GM23338 (cell line): ENCODE data around the gene CEP72. TPM values are rescaled to one million over a fixed set of nuclear protein-coding genes. Genes with fewer than 3 reads are reported as not detected.

Experiments
- ATAC-seq: fragments of 200-7000 bp; cut with Tn5 transposase; 3 replicates; pipeline ENCODE4 v1.9.1; 2020
- DNase-seq: peaks from one replicate; pipeline ENCODE4 v3.0.0-alpha.2; 2015; ENCODE audit warnings: low spot score
- H2AFZ ChIP-seq: fragments of 200-600 bp; sonication (generic); 2 replicates; pipeline ENCODE4 v1.8.0; 2016; ENCODE audit warnings: antibody characterized with exemption, mild to moderate bottlenecking, moderate library complexity
- H3F3A ChIP-seq: fragments of 200-600 bp; sonication (generic); replicated peaks from 2 replicates; pipeline ENCODE4 v1.8.0; 2017; ENCODE audit warnings: antibody characterized with exemption, mixed run types, low read depth
- H3K27ac ChIP-seq: fragments of 200-600 bp; sonication (generic); 2 replicates; pipeline ENCODE4 v1.6.1; 2016; ENCODE audit warnings: low read depth
- H3K27me3 ChIP-seq: fragments of 200-600 bp; sonication (generic); 2 replicates; pipeline ENCODE4 v1.8.0; 2016; ENCODE audit warnings: mild to moderate bottlenecking, mixed run types, moderate library complexity; ENCODE audit not compliant: insufficient read depth
- H3K36me3 ChIP-seq: fragments of 200-600 bp; sonication (generic); 2 replicates; pipeline ENCODE4 v1.8.0; 2016; ENCODE audit warnings: mild to moderate bottlenecking; ENCODE audit not compliant: insufficient read depth
- H3K4me1 ChIP-seq: fragments of 200-600 bp; sonication (generic); 2 replicates; pipeline ENCODE4 v1.8.0; 2016; ENCODE audit warnings: mild to moderate bottlenecking, moderate library complexity; ENCODE audit not compliant: insufficient read depth
- H3K4me2 ChIP-seq: fragments of 200-600 bp; sonication (generic); 2 replicates; pipeline ENCODE4 v1.7.1; 2017; ENCODE audit warnings: mixed run types
- H3K4me3 ChIP-seq: fragments of 200-600 bp; sonication (generic); 2 replicates; pipeline ENCODE4 v1.6.1; 2016; ENCODE audit warnings: mixed run types
- H3K79me2 ChIP-seq: fragments of 200-600 bp; sonication (generic); replicated peaks from 2 replicates; pipeline ENCODE4 v1.8.0; 2017; ENCODE audit warnings: mild to moderate bottlenecking; ENCODE audit not compliant: insufficient read depth
- H3K9me2 ChIP-seq: fragments of 200-600 bp; sonication (generic); 2 replicates; pipeline ENCODE4 v1.8.0; 2017; ENCODE audit not compliant: insufficient read depth
- H4K20me1 ChIP-seq: fragments of 200-600 bp; sonication (generic); replicated peaks from 2 replicates; pipeline ENCODE4 v1.8.0; 2017; ENCODE audit warnings: mild to moderate bottlenecking; ENCODE audit not compliant: insufficient read depth
- H3K27ac Mint-ChIP-seq: 2 replicates; pipeline ENCODE4 v1.8.0; 2020; ENCODE audit warnings: inconsistent platforms, mild to moderate bottlenecking, moderate library complexity, mixed read lengths
- H3K27me3 Mint-ChIP-seq: 3 replicates; pipeline ENCODE4 v1.8.0; 2022; ENCODE audit warnings: low read depth, mild to moderate bottlenecking, moderate library complexity, mixed read lengths, inconsistent platforms; ENCODE audit not compliant: insufficient read depth, poor library complexity
- H3K36me3 Mint-ChIP-seq: 3 replicates; pipeline ENCODE4 v1.8.0; 2021; ENCODE audit warnings: low read depth, mild to moderate bottlenecking, inconsistent platforms, moderate library complexity, mixed read lengths
- H3K4me1 Mint-ChIP-seq: 3 replicates; pipeline ENCODE4 v1.8.0; 2020; ENCODE audit warnings: mild to moderate bottlenecking, inconsistent platforms, mixed read lengths
- H3K4me3 Mint-ChIP-seq: 3 replicates; pipeline ENCODE4 v1.8.0; 2021; ENCODE audit warnings: moderate library complexity, mild to moderate bottlenecking, inconsistent platforms, mixed read lengths
- H3K9me3 Mint-ChIP-seq: 3 replicates; pipeline ENCODE4 v1.8.0; 2020; ENCODE audit warnings: moderate library complexity, mild to moderate bottlenecking, inconsistent platforms, mixed read lengths
- CREB1 ChIP-seq: fragments of 250-450 bp; sonication (Bioruptor Pico); IDR thresholded peaks from 2 replicates; pipeline ENCODE4 v1.5.0; 2020; ENCODE audit warnings: low read depth, mild to moderate bottlenecking, moderate library complexity
- EZH2 ChIP-seq: fragments of 200-600 bp; sonication (generic); IDR thresholded peaks from one replicate; pipeline ENCODE4 v1.8.0; 2017; ENCODE audit warnings: antibody characterized with exemption, mild to moderate bottlenecking, low read depth; ENCODE audit not compliant: unreplicated experiment
- EZH2phosphoT487 ChIP-seq: fragments of 200-600 bp; sonication (generic); IDR thresholded peaks from one replicate; pipeline ENCODE4 v1.8.1; 2018; ENCODE audit warnings: antibody characterized with exemption; ENCODE audit not compliant: unreplicated experiment
- JUNB ChIP-seq: IDR thresholded peaks from one replicate; pipeline ENCODE4 v1.6.1; 2016; ENCODE audit warnings: antibody characterized with exemption; ENCODE audit not compliant: unreplicated experiment
- NANOG ChIP-seq: IDR thresholded peaks from 2 replicates; pipeline ENCODE4 v1.6.1; 2016; ENCODE audit warnings: antibody characterized with exemption, borderline replicate concordance
- POLR2AphosphoS5 ChIP-seq: IDR thresholded peaks from 2 replicates; pipeline ENCODE4 v1.6.1; 2016; ENCODE audit warnings: antibody characterized with exemption, low read depth
- STAT1 ChIP-seq: IDR thresholded peaks from one replicate; pipeline ENCODE4 v1.6.1; 2016; ENCODE audit warnings: antibody characterized with exemption; ENCODE audit not compliant: unreplicated experiment
- ZNF114 ChIP-seq: fragments of 250-450 bp; sonication (Bioruptor Pico); IDR thresholded peaks from 2 replicates; pipeline ENCODE4 v1.5.0; 2020; ENCODE audit warnings: mild to moderate bottlenecking, moderate library complexity
- ZNF331 ChIP-seq: fragments of 250-450 bp; sonication (Bioruptor Pico); IDR thresholded peaks from 2 replicates; pipeline ENCODE4 v1.5.0; 2020; ENCODE audit warnings: low read depth, mild to moderate bottlenecking, moderate library complexity
- ZNF462 ChIP-seq: fragments of 250-450 bp; sonication (Bioruptor Pico); IDR thresholded peaks from 2 replicates; pipeline ENCODE4 v1.5.0; 2020; ENCODE audit warnings: mild to moderate bottlenecking, moderate library complexity
- polyA plus RNA-seq: library from polyadenylated mRNA; unstranded; fragments of >200 nt; fragmentation: Nextera tagmentation; extraction: Ambion mirVana; gene quantifications from 2 replicates; pipeline ENCODE4 v1.2.1, GENCODE V29; 2016
- total RNA-seq: library from RNA; depleted of rRNA; stranded (reverse); fragments of >200 nt; shearing (Covaris generic); gene quantifications from 2 replicates; pipeline ENCODE4 v1.2.3, GENCODE V29; 2014
- TF ChIP-seq, protein P1 (sequence below): IDR thresholded peaks from 2 replicates; pipeline ENCODE4 v1.6.1; 2016; ENCODE audit warnings: antibody characterized with exemption
- TF ChIP-seq, protein P2 (sequence below), 2 experiments: fragments of 200-600 bp in 1 of 2; sonication (generic) in 1 of 2; conservative IDR thresholded peaks; 2 replicates each; pipeline versions ENCODE4 v1.5.1 to v1.6.1; 2016 to 2017; ENCODE audit warnings: antibody characterized with exemption in 2 of 2, low read depth in 2 of 2, mild to moderate bottlenecking in 2 of 2, moderate library complexity in 1 of 2
- TF ChIP-seq, protein P3 (sequence below): IDR thresholded peaks from one replicate; pipeline ENCODE4 v1.6.1; 2018; ENCODE audit warnings: antibody characterized with exemption; ENCODE audit not compliant: unreplicated experiment

CEP72 gene
- total and polyA plus RNA-seq, 2 experiments from 2014 or later, result 15.5 to 27.1 TPM

DNA sequence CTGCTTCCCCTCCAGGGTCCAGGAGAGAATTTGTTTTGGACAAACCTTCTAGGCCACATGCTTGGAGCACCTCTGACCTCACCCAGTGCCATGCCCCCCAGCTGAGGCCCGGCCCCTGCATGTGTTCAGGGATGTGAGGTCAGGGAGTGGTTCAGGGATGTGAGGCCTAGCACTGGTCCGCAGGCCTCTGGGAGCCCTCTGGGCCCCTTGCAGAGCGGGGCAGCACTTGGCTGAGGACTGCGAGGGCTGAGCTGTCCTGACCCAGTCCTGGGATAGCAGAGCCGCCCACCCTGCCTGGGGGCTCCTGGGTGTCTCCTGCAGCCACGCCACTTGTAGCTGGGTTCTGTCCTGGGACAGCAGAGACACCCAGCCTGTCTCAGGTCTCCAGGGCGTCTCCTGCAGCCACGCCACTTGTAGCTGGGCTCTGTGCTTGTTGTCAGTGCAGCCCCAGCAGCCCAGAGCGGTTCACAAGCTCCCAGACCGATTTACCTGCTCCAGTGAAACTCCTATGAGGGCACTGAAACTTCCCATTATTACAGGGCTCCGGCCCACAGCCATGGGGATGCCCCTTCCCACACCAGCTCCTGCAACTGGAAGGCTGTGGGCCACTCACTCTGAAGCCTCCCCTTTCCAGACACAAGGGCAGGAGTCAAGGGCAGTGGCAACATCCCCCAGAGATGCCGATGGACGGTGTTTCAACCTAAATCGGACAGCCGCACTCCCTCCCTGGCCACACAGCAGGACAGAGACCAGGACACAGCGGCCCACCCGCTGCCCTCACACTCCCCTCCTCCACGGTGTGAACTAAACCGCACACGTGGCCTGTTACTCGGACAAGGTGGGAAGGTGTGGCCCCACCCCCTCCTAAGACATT, 5.4 kb upstream of the CEP72 start:
- Mint-ChIP-seq H3K4me1 (peaks cover 5% of the 10 kb centered on the region; the same call in 1 of the 3 replicates), H3K36me3 (no peaks in the 10 kb centered on the region; the same call in 2 of the 3 replicates), H3K9me3 (no peaks in the 10 kb centered on the region; the same call in 2 of the 3 replicates), H3K4me3 (no peak overlapping the region), H3K27me3 (peaks cover 14% of the 10 kb centered on the region), H3K27ac (no peak overlapping the region)
- Histone ChIP-seq H3K4me3 (no peak overlapping the region), H3K9me2 (no peaks in the 10 kb centered on the region), H3K36me3 (no peaks in the 10 kb centered on the region), H4K20me1 (no peaks in the 10 kb centered on the region), H3K27ac (no peak overlapping the region), H3K27me3 (no peaks in the 10 kb centered on the region), H3K79me2 (no peaks in the 10 kb centered on the region), H3K4me1 (no peaks in the 10 kb centered on the region), H3K4me2 (no peak overlapping the region), H3F3A (no peaks in the 10 kb centered on the region), H2AFZ (no peak overlapping the region)
- TF ChIP-seq CREB1 (no peak), STAT1 (no peak), ZNF462 (CRISPR knock-in tag) (no peak), NANOG (no peak), JUNB (no peak), POLR2AphosphoS5 (no peak), EZH2phosphoT487 (no peak), EZH2 (no peak), ZNF331 (no peak), ZNF114 (CRISPR knock-in tag) (no peak)
- TF ChIP-seq, protein P1, sequence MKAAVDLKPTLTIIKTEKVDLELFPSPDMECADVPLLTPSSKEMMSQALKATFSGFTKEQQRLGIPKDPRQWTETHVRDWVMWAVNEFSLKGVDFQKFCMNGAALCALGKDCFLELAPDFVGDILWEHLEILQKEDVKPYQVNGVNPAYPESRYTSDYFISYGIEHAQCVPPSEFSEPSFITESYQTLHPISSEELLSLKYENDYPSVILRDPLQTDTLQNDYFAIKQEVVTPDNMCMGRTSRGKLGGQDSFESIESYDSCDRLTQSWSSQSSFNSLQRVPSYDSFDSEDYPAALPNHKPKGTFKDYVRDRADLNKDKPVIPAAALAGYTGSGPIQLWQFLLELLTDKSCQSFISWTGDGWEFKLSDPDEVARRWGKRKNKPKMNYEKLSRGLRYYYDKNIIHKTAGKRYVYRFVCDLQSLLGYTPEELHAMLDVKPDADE, result no peak
- TF ChIP-seq, protein P2, sequence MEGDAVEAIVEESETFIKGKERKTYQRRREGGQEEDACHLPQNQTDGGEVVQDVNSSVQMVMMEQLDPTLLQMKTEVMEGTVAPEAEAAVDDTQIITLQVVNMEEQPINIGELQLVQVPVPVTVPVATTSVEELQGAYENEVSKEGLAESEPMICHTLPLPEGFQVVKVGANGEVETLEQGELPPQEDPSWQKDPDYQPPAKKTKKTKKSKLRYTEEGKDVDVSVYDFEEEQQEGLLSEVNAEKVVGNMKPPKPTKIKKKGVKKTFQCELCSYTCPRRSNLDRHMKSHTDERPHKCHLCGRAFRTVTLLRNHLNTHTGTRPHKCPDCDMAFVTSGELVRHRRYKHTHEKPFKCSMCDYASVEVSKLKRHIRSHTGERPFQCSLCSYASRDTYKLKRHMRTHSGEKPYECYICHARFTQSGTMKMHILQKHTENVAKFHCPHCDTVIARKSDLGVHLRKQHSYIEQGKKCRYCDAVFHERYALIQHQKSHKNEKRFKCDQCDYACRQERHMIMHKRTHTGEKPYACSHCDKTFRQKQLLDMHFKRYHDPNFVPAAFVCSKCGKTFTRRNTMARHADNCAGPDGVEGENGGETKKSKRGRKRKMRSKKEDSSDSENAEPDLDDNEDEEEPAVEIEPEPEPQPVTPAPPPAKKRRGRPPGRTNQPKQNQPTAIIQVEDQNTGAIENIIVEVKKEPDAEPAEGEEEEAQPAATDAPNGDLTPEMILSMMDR (conservative IDR thresholded peaks at IDR 0.05; ENCODE audit: low read depth in 2 of 2), result no peak
- TF ChIP-seq, protein P3, sequence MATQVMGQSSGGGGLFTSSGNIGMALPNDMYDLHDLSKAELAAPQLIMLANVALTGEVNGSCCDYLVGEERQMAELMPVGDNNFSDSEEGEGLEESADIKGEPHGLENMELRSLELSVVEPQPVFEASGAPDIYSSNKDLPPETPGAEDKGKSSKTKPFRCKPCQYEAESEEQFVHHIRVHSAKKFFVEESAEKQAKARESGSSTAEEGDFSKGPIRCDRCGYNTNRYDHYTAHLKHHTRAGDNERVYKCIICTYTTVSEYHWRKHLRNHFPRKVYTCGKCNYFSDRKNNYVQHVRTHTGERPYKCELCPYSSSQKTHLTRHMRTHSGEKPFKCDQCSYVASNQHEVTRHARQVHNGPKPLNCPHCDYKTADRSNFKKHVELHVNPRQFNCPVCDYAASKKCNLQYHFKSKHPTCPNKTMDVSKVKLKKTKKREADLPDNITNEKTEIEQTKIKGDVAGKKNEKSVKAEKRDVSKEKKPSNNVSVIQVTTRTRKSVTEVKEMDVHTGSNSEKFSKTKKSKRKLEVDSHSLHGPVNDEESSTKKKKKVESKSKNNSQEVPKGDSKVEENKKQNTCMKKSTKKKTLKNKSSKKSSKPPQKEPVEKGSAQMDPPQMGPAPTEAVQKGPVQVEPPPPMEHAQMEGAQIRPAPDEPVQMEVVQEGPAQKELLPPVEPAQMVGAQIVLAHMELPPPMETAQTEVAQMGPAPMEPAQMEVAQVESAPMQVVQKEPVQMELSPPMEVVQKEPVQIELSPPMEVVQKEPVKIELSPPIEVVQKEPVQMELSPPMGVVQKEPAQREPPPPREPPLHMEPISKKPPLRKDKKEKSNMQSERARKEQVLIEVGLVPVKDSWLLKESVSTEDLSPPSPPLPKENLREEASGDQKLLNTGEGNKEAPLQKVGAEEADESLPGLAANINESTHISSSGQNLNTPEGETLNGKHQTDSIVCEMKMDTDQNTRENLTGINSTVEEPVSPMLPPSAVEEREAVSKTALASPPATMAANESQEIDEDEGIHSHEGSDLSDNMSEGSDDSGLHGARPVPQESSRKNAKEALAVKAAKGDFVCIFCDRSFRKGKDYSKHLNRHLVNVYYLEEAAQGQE, result no peak
- DNase-seq, result no peak
- ATAC-seq, result no peak
